Endothelial cell of umbilical vein (primary cell): Measurements from ENCODE around the gene CRHR1. TPM values are rescaled to one million over a fixed set of nuclear protein-coding genes. Genes with fewer than 3 reads are reported as not detected.

Source experiments
- BruUV-seq: library from RNA; stranded (reverse); fragments of 400-500 nt; replicated peaks from 2 replicates; lab custom pipeline; 2021; lab: Mats Ljungman, UMichigan
- CTCF ChIA-PET: fragments of 300-600, 350-600 bp; sonication (Branson Sonifier 250); formaldehyde crosslinking; loops from one replicate; lab custom pipeline; 2021; ENCODE audit warnings: antibody characterized with exemption, inconsistent platforms; lab: Charles Lee
- POLR2A ChIA-PET: fragments of 300-600, 350-600 bp; sonication (Branson Sonifier 250); formaldehyde crosslinking; loops from one replicate; lab custom pipeline; 2021; ENCODE audit warnings: antibody characterized with exemption, inconsistent platforms; lab: Charles Lee
- DNase-seq: peaks from one replicate; pipeline ENCODE4 v3.0.0-alpha.2; 2011; ENCODE audit warnings: low read depth, low spot score
- FAIRE-seq: peaks from 2 replicates; lab custom pipeline; 2011; peaks lifted over from hg19 to GRCh38; lab: Jason Lieb, UNC
- H2AFZ ChIP-seq: 2 replicates; pipeline ENCODE4 v1.6.0; 2012; ENCODE audit warnings: low read depth, low read length, control low read depth, inconsistent platforms
- H3K27ac ChIP-seq: 2 replicates; pipeline ENCODE4 v1.5.1; 2011; ENCODE audit warnings: low read depth, mild to moderate bottlenecking, control low read depth, low read length, moderate library complexity; ENCODE audit not compliant: insufficient read depth
- H3K27me3 ChIP-seq, 2 experiments: 2 replicates each; pipeline versions ENCODE4 v1.6.0 to v1.6.1; 2011; ENCODE audit warnings: low read length in 2 of 2, mixed read lengths in 1 of 2; ENCODE audit not compliant: control insufficient read depth in 2 of 2, insufficient read depth in 2 of 2
- H3K36me3 ChIP-seq, 2 experiments: 2 replicates in 1 of 2; 3 replicates in 1 of 2; pipeline ENCODE4 v1.5.1; 2011; ENCODE audit warnings: low read length in 2 of 2, mild to moderate bottlenecking in 1 of 2, moderate library complexity in 1 of 2; ENCODE audit not compliant: control insufficient read depth in 2 of 2, insufficient read depth in 2 of 2; ENCODE audit errors: extremely low read depth in 1 of 2
- H3K4me1 ChIP-seq: 3 replicates; pipeline ENCODE4 v1.5.1; 2011; ENCODE audit warnings: mild to moderate bottlenecking, low read length; ENCODE audit not compliant: control insufficient read depth, insufficient read depth; ENCODE audit errors: extremely low read depth
- H3K4me2 ChIP-seq: 2 replicates; pipeline ENCODE4 v1.6.1; 2011; ENCODE audit warnings: low read length, control low read depth, mixed read lengths; ENCODE audit not compliant: insufficient read depth
- H3K4me3 ChIP-seq, 3 experiments: fragments of 200-600 bp in 1 of 3; sonication (generic), shearing (Covaris generic) in 1 of 3; replicated peaks in 1 of 3; 2 replicates each; pipeline ENCODE4 v1.5.1; 2011 to 2016; ENCODE audit warnings: control low read depth in 3 of 3, low read length in 3 of 3, mild to moderate bottlenecking in 2 of 3, inconsistent platforms in 1 of 3, low read depth in 1 of 3, moderate library complexity in 1 of 3; ENCODE audit not compliant: insufficient read depth in 1 of 3
- H3K79me2 ChIP-seq: 2 replicates; pipeline ENCODE4 v1.6.0; 2012; ENCODE audit warnings: low read length, inconsistent platforms; ENCODE audit not compliant: control insufficient read depth, insufficient read depth
- H3K9ac ChIP-seq: replicated peaks from 2 replicates; pipeline ENCODE3; 2011; ENCODE audit warnings: low read length, control low read depth; ENCODE audit not compliant: insufficient read depth; ENCODE audit errors: extremely low read depth
- H3K9me1 ChIP-seq: replicated peaks from 3 replicates; pipeline ENCODE4 v1.6.0; 2011; ENCODE audit warnings: mild to moderate bottlenecking, low read length; ENCODE audit not compliant: control insufficient read depth, insufficient read depth; ENCODE audit errors: extremely low read depth
- H3K9me3 ChIP-seq: replicated peaks from 2 replicates; pipeline ENCODE4 v1.5.1; 2012; ENCODE audit warnings: low read length, inconsistent platforms; ENCODE audit not compliant: control insufficient read depth, insufficient read depth
- H4K20me1 ChIP-seq: replicated peaks from 2 replicates; pipeline ENCODE3; 2011; ENCODE audit warnings: mild to moderate bottlenecking, low read length; ENCODE audit not compliant: control insufficient read depth, insufficient read depth; ENCODE audit errors: extremely low read depth
- EZH2 ChIP-seq: IDR thresholded peaks from 2 replicates; pipeline ENCODE4 v1.6.1; 2012; ENCODE audit warnings: borderline replicate concordance, low read depth, mild to moderate bottlenecking, moderate library complexity, low read length, inconsistent platforms; ENCODE audit not compliant: severe bottlenecking
- FOS ChIP-seq: IDR thresholded peaks from 2 replicates; pipeline ENCODE4 v1.6.1; 2011; ENCODE audit warnings: mild to moderate bottlenecking, low read length, moderate library complexity, borderline replicate concordance; ENCODE audit not compliant: insufficient read depth
- GATA2 ChIP-seq: IDR thresholded peaks from 2 replicates; pipeline ENCODE4 v1.7.0; 2011; ENCODE audit warnings: low read depth, mild to moderate bottlenecking, moderate library complexity, mixed read lengths, low read length; ENCODE audit not compliant: insufficient read length, insufficient read depth
- JUN ChIP-seq: IDR thresholded peaks from 2 replicates; pipeline ENCODE4 v1.6.1; 2011; ENCODE audit warnings: borderline replicate concordance, low read depth; ENCODE audit not compliant: insufficient read length, insufficient read depth
- MYC ChIP-seq: IDR thresholded peaks from one replicate; pipeline ENCODE4 v1.6.1; 2011; ENCODE audit warnings: mild to moderate bottlenecking, low read depth, low read length
- POLR2A ChIP-seq: IDR thresholded peaks from 2 replicates; pipeline ENCODE4 v1.6.1; 2012; ENCODE audit warnings: low read depth, mild to moderate bottlenecking, control low read depth, low read length
- POLR2AphosphoS5 ChIP-seq: IDR thresholded peaks from 2 replicates; pipeline ENCODE4 v1.6.1; 2012; ENCODE audit warnings: low read depth, mild to moderate bottlenecking, control low read depth, low read length, moderate library complexity; ENCODE audit not compliant: insufficient read depth
- dilution Hi-C: fragments of 300-500 bp; cut with MboI; formaldehyde crosslinking; loops from one replicate; pipeline ENCODE4 v1.15.0; 2019; ENCODE audit warnings: low sequenced_read_pairs; ENCODE audit not compliant: extremely low pct_ligation_motif_present
- intact Hi-C: fragments of 100-400 bp; cut with micrococcal nuclease; formaldehyde crosslinking; loops from one replicate; pipeline ENCODE4 v1.10.0; 2022
- polyA plus RNA-seq, 4 experiments: library from polyadenylated mRNA; depleted of rRNA in 3 of 4; stranded (reverse) in 3 of 4; unstranded in 1 of 4; fragments of >200 nt; gene quantifications; 2 replicates each; pipeline versions ENCODE4 v1.2.1 to v1.2.3, GENCODE V29; 2011 to 2012; ENCODE audit warnings: missing spikeins in 1 of 4
- total RNA-seq: library from RNA; stranded (reverse); gene quantifications from 2 replicates; pipeline ENCODE4 v1.2.3, GENCODE V29; 2021
- TF ChIP-seq, protein P1 (sequence below): IDR thresholded peaks from 2 replicates; pipeline ENCODE4 v1.6.1; 2011; ENCODE audit not compliant: insufficient read depth, insufficient read length
- TF ChIP-seq, protein P2 (sequence below), 2 donors: IDR thresholded peaks; 1 replicate in 1 of 2; 2 replicates in 1 of 2; pipeline ENCODE4 v1.5.1; 2011; ENCODE audit warnings: low read length in 2 of 2, mild to moderate bottlenecking in 2 of 2, moderate library complexity in 2 of 2, control low read depth in 1 of 2, inconsistent platforms in 1 of 2, low read depth in 1 of 2; ENCODE audit not compliant: insufficient read depth in 1 of 2; ENCODE audit errors: extremely low read depth in 1 of 2

Gene CRHR1
- total and polyA plus RNA-seq, 2 donors (not counting 3 experiments of a cell fraction or from before 2014, with no cell fraction given) = not detected

DNA sequence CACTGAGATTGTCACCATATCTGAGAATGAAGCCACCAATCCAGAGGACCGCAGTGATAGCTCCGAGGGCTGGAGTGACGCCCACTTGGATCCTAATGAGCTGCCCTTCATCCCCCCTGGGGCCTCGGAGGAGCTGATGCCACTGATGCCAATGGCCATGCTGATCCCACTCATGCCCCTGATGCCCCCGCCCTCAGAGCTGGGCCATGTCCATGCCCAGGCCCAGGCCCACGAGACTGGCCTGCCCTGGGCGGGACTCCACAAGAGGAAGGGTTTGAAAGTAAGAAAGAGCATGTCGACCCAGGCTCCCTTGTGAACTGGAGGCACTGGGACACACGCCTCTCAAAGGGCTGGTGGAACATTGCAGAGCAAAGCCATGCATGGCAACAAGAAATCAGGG, 62.5 kb downstream of the CRHR1 start:
- Histone ChIP-seq H2AFZ (no peak overlapping the region), H3K4me3 (no peak overlapping the region), H3K36me3 (no peaks in the 10 kb centered on the region), H3K4me1 (no peaks in the 10 kb centered on the region), H3K79me2 (no peaks in the 10 kb centered on the region), H3K4me2 (no peak overlapping the region), H3K27ac (no peak overlapping the region), H3K9me3 (no peaks in the 10 kb centered on the region), H3K27me3 (peaks cover 0 to 1% of the 10 kb centered on the region in 2 experiments), H3K9me1 (no peaks in the 10 kb centered on the region), H4K20me1 (no peaks in the 10 kb centered on the region), H3K9ac (no peak overlapping the region)
- FAIRE-seq (no peak), DNase-seq (no peak)
- ChIA-PET CTCF (no interaction called here), POLR2A (no interaction called here)
- no TSS peak for BruUV-seq
- intact Hi-C loops (no loop called here), dilution Hi-C loops (no loop called here)
- TF ChIP-seq, protein P1, sequence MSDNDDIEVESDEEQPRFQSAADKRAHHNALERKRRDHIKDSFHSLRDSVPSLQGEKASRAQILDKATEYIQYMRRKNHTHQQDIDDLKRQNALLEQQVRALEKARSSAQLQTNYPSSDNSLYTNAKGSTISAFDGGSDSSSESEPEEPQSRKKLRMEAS = no peak
- TF ChIP-seq JUN (no peak), EZH2 (no peak), POLR2A (no peak), MYC (no peak), POLR2AphosphoS5 (no peak), GATA2 (no peak), FOS (no peak)
- TF ChIP-seq, protein P2, sequence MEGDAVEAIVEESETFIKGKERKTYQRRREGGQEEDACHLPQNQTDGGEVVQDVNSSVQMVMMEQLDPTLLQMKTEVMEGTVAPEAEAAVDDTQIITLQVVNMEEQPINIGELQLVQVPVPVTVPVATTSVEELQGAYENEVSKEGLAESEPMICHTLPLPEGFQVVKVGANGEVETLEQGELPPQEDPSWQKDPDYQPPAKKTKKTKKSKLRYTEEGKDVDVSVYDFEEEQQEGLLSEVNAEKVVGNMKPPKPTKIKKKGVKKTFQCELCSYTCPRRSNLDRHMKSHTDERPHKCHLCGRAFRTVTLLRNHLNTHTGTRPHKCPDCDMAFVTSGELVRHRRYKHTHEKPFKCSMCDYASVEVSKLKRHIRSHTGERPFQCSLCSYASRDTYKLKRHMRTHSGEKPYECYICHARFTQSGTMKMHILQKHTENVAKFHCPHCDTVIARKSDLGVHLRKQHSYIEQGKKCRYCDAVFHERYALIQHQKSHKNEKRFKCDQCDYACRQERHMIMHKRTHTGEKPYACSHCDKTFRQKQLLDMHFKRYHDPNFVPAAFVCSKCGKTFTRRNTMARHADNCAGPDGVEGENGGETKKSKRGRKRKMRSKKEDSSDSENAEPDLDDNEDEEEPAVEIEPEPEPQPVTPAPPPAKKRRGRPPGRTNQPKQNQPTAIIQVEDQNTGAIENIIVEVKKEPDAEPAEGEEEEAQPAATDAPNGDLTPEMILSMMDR (IDR thresholded peaks at IDR 0.05; ENCODE audit: extremely low read depth in 1 of 2, insufficient read depth in 1 of 2, low read depth in 1 of 2, low read length in 2 of 2) = no peak
